GM18511 (cell line): Measurements from ENCODE around the gene NMRK2.
"Not testable (repeated sequence)": the region's sequence is repeated elsewhere in the genome, so short reads cannot be mapped to it uniquely, and the experiment has no call there.

ENCODE experiments used
- ATAC-seq: cut with Tn5 transposase; IDR thresholded peaks from one replicate; pipeline ENCODE4 v1.9.1; 2021; ENCODE audit warnings: mild to moderate bottlenecking, moderate library complexity; ENCODE audit not compliant: unreplicated experiment

Gene NMRK2

GRCh38 chr19:3932931-3933810, at the start of gene NMRK2:
NMRK2 (plus strand) TSS chr19:3933069; CDS start chr19:3933672, 603 bp downstream.
- no peak for ATAC-seq

GRCh38 chr19:3890591-3890990, 42.3 kb upstream of the NMRK2 start:
- no peak for ATAC-seq

DNA sequence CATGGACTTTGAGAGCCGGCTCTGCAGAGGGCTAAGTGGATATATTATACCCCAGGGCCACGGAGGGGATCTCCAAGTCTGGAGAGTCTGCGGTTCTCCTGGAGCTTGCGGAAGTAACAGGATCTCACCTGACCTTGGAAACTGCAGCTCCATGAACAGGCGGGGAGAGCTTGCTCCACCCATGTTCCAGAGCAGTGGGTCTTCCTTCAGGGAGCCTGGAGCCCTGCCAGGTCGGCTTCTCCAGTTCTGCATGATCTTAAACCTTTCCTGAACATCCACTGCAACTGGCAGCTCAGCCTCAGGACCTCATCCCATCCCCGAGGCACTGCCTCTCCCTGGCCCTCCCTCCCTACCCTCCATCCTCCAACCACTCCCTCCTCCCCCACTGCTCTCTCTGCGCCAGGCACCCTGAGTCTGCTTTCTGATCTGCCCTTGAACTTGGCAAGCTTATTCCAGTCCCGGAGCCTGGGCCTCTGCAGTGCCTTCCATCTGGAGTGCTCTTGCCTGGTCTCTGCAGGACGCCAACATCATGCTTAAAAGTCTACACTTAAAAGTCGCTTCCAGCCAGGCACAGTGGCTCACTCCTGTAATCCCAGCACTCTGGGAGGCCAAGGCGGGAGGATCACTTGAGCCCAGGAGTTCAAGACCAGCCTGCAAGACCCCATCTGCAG, 39.2 kb upstream of the NMRK2 start:
- ATAC-seq = no peak

DNA sequence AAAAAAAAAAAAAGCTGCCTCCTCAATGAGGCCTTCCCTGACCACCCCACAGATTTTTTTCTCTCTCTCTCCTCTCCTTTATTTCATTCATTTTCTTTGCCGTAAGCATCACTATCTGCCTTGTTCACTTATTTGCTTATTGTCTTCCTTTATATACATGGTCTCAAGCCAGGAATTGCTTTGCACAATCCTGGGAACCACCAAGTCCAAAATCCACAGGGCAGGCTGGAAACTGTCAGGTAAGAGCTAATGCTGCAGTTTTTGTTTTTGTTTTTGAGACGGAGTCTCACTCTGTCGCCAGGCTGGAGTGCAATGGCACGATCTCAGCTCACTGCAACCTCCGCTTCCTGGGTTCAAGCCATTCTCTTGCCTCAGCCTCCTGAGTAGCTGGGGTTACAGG, 37.9 kb upstream of the NMRK2 start:
- ATAC-seq = not testable (repeated sequence)

DNA sequence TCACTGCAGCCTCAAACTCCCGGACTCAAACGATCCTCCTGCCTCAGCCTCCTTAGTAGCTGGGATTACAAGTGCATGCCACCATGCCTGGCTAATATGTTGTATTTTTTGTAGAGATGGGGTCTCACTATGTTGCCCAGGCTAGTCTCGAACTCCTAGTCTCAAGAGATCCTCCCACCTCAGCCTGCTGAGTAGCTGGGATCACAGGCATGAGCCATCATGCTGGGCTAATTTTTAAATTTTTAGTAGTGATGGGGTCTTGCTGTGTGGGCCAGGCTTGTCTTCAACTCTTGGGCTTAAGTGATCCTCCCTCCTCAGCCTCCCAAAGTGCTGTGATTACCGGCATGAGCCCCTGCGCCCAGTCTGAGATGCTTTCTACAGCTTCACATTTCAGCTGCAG, 37.1 kb upstream of the NMRK2 start:
- ATAC-seq = no peak

DNA sequence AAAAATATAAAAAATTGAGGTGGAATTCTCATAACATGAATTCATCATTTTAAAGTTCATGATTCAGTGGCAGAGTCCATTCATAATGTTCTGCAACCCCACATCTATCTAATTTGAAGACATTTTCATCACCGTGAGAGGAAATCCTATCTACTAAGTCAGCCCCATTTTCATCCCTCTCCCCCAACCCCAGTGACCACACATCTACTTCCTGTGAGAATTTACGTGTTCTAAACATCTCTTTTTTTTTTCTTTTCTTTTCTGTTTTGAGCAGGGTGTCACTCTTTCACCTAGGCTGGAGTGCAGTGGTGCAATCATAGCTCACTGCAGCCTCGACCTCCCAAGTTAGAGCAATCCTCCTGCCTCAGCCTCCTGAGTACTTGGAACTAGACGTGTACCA, 34.9 kb upstream of the NMRK2 start:
- no peak for ATAC-seq

GRCh38 chr19:3898426-3898825, 34.4 kb upstream of the NMRK2 start:
- ATAC-seq = no peak

GRCh38 chr19:3899531-3900294, 33.2 kb upstream of the NMRK2 start:
- no peak for ATAC-seq

- no peak for ATAC-seq
These were observed 30.4 kb upstream of the NMRK2 start for GRCh38 chr19:3902317-3902973.

- no peak for ATAC-seq
These were observed 28.6 kb upstream of the NMRK2 start for GRCh38 chr19:3904233-3904632.

DNA sequence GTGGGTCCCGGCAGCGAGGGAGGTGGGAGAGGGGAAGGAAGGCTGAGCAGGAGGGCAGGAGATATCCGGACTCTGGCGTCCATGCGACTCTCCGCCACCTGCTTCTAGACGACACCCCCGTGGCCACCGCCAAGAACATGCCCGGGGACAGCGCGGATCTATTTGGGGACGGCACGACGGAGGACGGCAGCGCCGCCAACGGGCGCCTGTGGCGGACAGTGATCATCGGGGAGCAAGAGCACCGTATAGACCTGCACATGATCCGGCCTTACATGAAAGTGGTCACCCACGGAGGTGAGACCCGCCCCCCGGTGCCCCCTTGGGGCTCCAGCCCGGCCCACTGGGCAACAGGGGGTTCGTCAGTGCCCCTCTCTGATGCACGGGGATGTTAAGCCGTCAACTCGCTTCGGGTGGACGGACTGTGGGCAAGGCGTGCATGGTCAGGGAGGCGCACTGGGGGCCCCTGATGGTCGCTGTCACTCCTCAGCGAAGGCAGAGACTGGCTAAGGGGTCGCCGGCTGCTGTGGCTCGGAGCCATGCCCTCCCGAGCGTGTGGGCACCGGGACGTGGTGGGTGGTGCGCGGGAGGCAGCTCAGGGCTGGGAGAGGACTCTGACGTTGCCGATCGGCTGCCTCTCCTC, 25.1 kb upstream of the NMRK2 start:
- no peak for ATAC-seq

DNA sequence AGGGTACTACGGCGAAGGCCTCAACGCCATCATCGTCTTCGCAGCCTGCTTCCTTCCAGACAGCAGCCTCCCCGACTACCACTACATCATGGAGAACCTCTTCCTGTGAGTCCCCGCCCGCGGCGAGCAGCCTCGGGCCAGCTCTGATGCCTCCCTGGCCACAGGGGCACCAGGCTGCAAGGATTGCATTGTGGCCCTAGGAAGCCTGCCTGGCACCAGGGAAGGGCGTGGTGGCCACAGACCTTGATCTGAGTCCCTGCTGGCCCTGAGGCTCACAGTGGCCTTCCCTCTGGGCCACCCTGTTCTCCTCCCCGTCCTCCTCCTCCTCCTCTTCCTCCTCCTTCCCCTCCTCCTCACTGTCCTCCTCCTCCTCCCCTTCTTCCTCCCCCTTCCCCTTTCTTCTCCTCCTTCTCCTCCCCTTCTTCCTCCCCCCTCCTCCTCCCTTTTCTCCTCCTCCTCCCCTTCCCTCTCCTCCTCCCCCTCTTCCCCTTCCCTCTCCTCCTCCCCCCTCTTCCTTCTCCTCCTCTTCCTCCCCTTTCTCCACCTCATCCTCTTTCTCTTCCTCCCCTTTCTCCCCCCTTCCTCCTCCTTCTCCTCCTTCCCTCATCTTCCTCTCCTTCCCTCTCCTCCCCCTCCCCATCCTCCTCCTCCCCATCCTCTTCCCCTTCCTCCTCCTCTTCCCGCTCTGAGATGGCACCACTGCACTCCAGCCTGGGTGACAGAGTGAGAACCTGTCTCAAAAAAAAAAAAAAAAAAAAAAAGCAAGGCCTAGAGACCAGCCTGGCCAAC, 24.4 kb upstream of the NMRK2 start:
- ATAC-seq = no peak

DNA sequence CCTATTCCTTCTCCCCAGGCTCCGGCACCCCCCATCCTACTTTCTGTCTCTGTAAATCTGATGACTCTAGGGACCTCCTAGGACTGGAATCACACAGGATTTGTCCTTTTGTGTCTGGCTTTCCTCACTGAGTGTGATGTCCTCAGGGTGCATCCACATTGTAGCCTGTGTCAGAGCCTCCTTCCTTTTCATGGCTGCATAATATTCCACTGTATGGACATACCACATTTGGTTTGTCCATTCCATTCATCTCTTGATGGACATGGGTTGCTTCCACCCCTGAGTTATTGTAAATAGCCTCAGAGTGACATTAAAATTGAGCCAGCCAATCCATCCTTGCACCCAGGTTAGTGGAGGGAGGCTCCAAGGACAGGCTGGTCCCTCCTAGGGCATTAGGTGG, 22.8 kb upstream of the NMRK2 start:
- ATAC-seq = no peak

DNA sequence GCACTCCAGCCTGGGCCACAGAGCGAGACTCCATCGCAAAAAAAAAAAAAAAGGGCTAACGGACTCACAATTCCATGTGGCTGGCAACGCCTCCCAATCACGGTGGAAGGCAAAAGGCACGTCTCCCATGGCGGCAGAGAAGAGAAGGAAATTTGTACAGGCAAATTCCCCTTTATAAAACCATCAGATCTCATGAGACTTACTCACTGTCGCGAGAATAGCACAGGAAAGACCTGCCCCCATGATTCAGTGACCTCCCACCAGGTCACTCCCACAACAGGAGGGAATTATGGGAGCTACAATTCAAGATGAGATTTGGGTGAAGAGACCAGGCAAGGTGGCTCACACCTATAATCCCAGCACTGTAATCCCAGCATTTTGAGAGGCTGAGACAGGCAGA, 18.7 kb upstream of the NMRK2 start:
- ATAC-seq = no peak

DNA sequence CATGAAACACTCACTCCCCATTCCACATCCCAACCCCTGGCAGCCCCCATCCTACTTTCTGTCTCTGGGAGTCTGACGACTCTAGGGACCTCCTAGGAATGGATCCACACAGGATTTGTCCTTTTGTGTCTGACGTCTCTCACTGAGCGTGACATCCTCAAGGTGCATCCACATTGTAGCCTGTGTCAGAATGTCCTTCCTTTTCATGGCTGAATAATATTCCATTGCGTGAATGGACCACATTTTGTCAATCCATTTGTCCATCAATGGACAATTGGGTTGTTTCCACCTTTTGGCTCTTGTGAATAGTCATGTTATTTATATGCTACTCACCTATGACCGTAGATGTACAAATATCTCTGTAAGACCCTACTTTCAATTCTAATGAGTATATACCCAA, 16.8 kb upstream of the NMRK2 start:
- ATAC-seq = no peak

DNA sequence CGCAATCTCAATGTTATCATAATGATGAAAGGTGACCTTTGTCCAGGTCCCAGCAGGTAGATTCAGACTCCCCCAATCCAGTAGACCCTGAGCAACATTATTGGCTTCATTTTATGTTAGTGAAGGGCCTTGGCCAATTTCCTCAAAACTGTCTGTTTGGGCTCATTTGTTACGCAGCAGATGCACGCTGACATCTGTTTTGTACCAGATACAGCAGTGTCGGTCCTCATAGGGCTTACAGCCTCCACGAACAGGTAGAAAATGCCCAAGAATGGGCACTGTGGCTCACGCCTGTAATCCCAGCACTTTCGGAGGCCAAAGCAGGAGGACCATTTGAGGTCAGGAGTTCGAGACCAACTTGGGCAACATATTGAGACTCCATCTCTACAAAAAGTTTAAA, 13.1 kb upstream of the NMRK2 start:
- ATAC-seq = no peak

- ATAC-seq = no peak
These were observed 9.6 kb upstream of the NMRK2 start for GRCh38 chr19:3923096-3923758.

- ATAC-seq = no peak
These were observed 9.0 kb upstream of the NMRK2 start for GRCh38 chr19:3923912-3924311.

DNA sequence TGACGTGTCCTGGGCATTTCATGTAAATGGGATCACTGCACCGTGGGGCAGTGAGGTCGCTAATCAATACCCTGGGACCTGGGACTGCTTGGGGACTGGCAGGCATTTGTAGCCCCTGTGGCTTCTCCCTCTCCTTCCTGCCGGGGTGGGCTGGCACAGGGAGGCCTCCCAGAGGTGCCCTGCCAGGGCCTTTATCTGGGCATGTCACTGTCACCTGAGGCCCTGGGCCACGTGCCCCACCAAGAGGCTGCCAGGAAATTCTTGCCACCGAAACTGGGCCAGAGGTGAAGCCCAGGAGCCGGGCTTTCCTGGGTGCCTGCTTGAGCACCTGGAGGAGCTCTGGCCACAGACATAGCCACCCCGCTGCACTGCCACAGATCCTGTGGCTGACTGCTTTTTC, 1.8 kb upstream of the NMRK2 start:
- no peak for ATAC-seq
